Loucy (cell line): ENCODE data around the gene HTRA3.

Experiments used
- CTCF ChIP-seq: fragments of 200-600 bp; sonication (generic); conservative IDR thresholded peaks from 2 replicates; pipeline ENCODE4 v1.5.1; 2014; ENCODE audit warnings: mild to moderate bottlenecking, antibody characterized with exemption, low read length
- EZH2phosphoT487 ChIP-seq: fragments of 200-600 bp; IDR thresholded peaks from 2 replicates; pipeline ENCODE4 v1.6.1; 2018; ENCODE audit warnings: antibody characterized with exemption, mild to moderate bottlenecking, moderate library complexity, borderline replicate concordance

DNA sequence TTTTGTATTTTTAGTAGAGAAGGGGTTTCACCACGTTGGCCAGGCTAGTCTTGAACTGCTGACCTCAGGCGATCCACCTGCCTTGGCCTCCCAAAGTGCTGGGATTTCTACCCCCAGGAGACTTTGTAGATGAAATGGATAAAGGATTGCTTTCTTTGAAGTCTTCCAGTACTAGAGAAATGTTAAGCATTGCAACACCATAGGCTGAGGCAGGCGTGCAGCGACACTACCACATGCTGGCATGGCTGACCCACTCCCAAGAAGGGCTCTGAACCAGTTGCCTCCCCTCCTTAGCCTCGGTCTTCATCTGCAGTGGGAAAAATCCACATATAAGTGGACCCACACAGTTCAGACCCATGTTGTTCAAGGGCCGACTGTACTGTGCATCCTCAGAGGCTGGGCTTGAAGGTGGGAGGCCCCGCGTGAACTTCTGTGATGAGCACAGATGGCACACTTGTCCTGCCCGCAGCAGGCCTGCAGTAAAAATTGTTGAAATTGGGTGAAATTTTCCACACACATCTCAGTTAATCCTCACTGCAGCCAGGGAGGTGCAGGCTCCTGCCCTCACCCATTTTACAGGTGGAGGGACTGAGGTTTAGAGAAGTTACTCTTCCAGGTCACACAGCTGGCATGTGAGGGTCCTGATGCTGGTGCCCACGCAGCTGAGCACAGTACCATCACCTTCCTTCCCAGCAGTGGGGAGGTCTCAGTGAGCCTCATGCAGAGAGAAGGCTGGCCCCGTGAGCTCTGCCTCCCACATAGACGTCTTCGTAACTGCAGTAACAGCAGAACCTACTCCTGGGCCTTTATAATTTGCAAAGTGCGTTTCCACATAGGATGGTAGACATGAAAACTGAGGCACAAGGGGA is 35.5 kb downstream of the HTRA3 start:
- TF ChIP-seq CTCF (no peak), EZH2phosphoT487 (no peak)
